Epithelial cell of esophagus (primary cell): ENCODE data around the gene ESR2.

Experiments
- DNase-seq: peaks from one replicate; pipeline ENCODE4 v3.0.0; 2010; ENCODE audit warnings: low read depth
- H3K4me3 ChIP-seq: 2 replicates; pipeline ENCODE4 v1.5.1; 2011; ENCODE audit warnings: mild to moderate bottlenecking, low read length, control low read depth
- CTCF ChIP-seq: IDR thresholded peaks from 2 replicates; pipeline ENCODE4 v1.5.1; 2011; ENCODE audit warnings: low read depth, mild to moderate bottlenecking, low read length, control low read depth, inconsistent platforms; ENCODE audit not compliant: insufficient read depth; ENCODE audit errors: missing control alignments

Gene ESR2

DNA sequence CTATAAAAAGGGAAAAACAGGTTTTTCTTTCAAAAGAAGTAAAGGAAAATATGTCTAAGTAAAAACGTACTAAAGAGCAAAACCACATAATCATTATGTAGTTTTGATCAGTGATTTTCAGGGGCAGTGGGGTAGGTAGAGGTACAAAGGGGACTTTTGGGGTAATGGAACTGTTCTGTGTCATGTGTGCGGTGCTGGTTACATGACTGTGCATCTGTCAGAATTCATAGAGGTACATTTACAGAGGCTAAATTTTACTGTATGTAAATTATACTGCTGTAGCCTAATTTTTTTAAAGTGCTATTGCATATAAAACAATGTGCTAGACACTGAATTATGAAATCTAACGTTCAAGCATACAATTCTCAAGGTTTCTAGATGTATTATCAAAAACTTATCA lies 2.0 kb downstream of the ESR2 start:
- DNase-seq, result no peak
- H3K4me3 ChIP-seq, result no peak overlapping the region
- no peak for TF ChIP-seq CTCF

GRCh38 chr14:64289571-64289970 lies 4.6 kb downstream of the ESR2 start:
- TF ChIP-seq CTCF, result no peak

GRCh38 chr14:64281805-64282204 lies 12.4 kb downstream of the ESR2 start:
- TF ChIP-seq CTCF, result no peak
- no peak for DNase-seq
- no peak overlapping the region for H3K4me3 ChIP-seq

More at GRCh38 chr14:64289571-64289970, 4.6 kb downstream of the ESR2 start:
- H3K4me3 ChIP-seq, result no peak overlapping the region
- no peak for DNase-seq

DNA sequence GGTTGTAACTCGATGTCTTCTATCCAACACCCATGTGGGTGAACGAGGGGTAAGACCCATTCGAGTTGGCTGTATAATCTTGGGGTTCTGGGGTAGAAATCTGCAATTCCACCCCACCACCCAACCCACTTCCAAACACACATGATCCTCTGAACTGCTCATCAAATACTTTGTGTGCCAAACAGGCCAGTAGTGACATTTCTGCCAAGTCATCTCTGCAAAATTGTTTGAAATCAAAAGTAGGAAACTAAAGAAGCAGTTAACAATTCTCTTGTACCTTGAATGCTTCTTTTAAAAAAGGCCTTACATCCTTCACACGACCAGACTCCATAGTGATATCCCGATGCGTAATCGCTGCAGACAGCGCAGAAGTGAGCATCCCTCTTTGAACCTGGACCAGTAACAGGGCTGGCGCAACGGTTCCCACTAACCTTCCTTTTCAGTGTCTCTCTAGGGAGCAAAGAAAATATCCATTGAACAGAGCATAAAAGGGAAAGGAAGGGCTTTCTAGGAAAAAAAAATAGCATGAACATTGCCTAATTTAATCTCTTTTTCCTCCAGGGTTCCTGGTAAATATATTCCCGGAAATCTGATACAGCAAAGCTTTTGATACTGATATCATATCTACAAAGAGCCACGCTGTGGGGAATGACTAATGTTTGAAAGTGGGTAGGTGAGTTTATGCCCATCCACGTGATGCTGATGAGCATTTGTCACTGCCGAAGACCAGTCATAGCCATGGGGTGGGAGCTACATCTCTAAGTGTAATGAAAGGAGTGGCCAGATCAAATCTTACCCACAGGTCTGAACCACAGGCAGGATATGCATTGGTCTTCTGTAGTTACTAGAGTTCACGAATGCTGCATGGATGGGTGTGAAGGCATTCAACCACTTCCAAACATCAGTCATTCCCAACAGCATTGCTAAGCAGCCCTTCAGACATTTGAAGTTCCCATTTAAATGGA lies 14.2 kb downstream of the ESR2 start:
- no peak overlapping the region for H3K4me3 ChIP-seq
- TF ChIP-seq CTCF, result no peak
- DNase-seq, result peak; percentile 46

DNA sequence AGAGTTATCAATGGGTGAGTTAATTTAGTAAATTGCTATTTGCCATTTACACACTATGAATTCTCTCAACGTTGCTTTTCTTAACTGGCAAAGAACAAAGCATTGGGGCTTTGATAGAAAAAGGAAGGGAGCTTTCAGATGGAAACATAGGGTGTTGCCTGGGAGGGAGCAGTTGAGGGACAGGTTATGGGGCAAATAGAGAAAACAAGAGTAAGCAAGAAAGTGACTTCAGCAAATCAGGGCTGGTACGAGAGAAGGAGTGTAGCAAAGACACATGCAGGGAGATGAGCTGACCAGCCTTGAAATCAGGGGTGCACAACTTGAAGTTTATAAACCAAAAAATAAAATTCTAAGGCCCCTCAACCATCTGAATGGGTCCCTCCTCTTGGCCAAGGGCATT lies 15.7 kb downstream of the ESR2 start:
- no peak for TF ChIP-seq CTCF
- H3K4me3 ChIP-seq, result no peak overlapping the region
- no peak for DNase-seq

GRCh38 chr14:64272019-64272418 lies 22.2 kb downstream of the ESR2 start:
- no peak for TF ChIP-seq CTCF
- no peak for DNase-seq
- no peak overlapping the region for H3K4me3 ChIP-seq
